WERI-Rb-1 (cell line): Measurements from ENCODE around the gene EPM2AIP1.

Experiments used
- DNase-seq: peaks from one replicate; pipeline ENCODE4 v3.0.0-alpha.2; 2020
- H3K27ac ChIP-seq: fragments of 250-450 bp; sonication (Bioruptor Pico); 2 replicates; pipeline ENCODE4 v1.5.1; 2020; ENCODE audit warnings: mild to moderate bottlenecking, moderate library complexity
- H3K27me3 ChIP-seq: fragments of 250-450 bp; sonication (Bioruptor Pico); 2 replicates; pipeline ENCODE4 v1.5.1; 2021; ENCODE audit warnings: mild to moderate bottlenecking, low read depth, moderate library complexity; ENCODE audit not compliant: insufficient read depth, severe bottlenecking
- H3K36me3 ChIP-seq: fragments of 250-450 bp; sonication (Bioruptor Pico); 2 replicates; pipeline ENCODE4 v1.5.1; 2020; ENCODE audit warnings: mild to moderate bottlenecking, moderate library complexity
- H3K4me3 ChIP-seq: 2 replicates; pipeline ENCODE4 v1.5.1; 2011; ENCODE audit warnings: low read depth, mild to moderate bottlenecking, control low read depth, low read length
- H3K9me3 ChIP-seq: fragments of 250-450 bp; sonication (Bioruptor Pico); 2 replicates; pipeline ENCODE4 v1.5.1; 2021; ENCODE audit warnings: mild to moderate bottlenecking, moderate library complexity; ENCODE audit not compliant: severe bottlenecking
- CTCF ChIP-seq: IDR thresholded peaks from 2 replicates; pipeline ENCODE4 v1.5.1; 2011; ENCODE audit warnings: low read depth, mild to moderate bottlenecking, control low read depth, inconsistent platforms, low read length

Gene EPM2AIP1

GRCh38 chr3:37032961-37033360, 40.0 kb upstream of the EPM2AIP1 start:
- Histone ChIP-seq H3K27me3 (no peaks in the 10 kb centered on the region), H3K27ac (no peak overlapping the region), H3K4me3 (no peak overlapping the region), H3K36me3 (peaks cover 31% of the 10 kb centered on the region), H3K9me3 (no peaks in the 10 kb centered on the region)
- no peak for DNase-seq
- TF ChIP-seq CTCF = no peak

- no peak for TF ChIP-seq CTCF
- Histone ChIP-seq H3K27me3 (no peaks in the 10 kb centered on the region), H3K36me3 (peaks cover 35% of the 10 kb centered on the region), H3K4me3 (no peak overlapping the region), H3K9me3 (no peaks in the 10 kb centered on the region), H3K27ac (no peak overlapping the region)
- no peak for DNase-seq
Measured at GRCh38 chr3:37031096-37031682, 38.3 kb upstream of the EPM2AIP1 start.

GRCh38 chr3:37030588-37030987, 37.7 kb upstream of the EPM2AIP1 start:
- no peak for TF ChIP-seq CTCF
- Histone ChIP-seq H3K27ac (no peak overlapping the region), H3K9me3 (no peaks in the 10 kb centered on the region), H3K27me3 (no peaks in the 10 kb centered on the region), H3K4me3 (no peak overlapping the region), H3K36me3 (peaks cover 36% of the 10 kb centered on the region)
- DNase-seq = no peak

GRCh38 chr3:37029516-37030163, 36.7 kb upstream of the EPM2AIP1 start:
- no peak for DNase-seq
- Histone ChIP-seq H3K36me3 (peaks cover 37% of the 10 kb centered on the region), H3K27ac (no peak overlapping the region)

GRCh38 chr3:37029111-37029510, 36.2 kb upstream of the EPM2AIP1 start:
- H3K36me3 ChIP-seq = peaks cover 39% of the 10 kb centered on the region

More at GRCh38 chr3:37029516-37030163, 36.7 kb upstream of the EPM2AIP1 start:
- H3K9me3 ChIP-seq = peaks cover 2% of the 10 kb centered on the region
- no peaks in the 10 kb centered on the region for H3K27me3 ChIP-seq
- no peak for TF ChIP-seq CTCF
- no peak overlapping the region for H3K4me3 ChIP-seq

More at GRCh38 chr3:37029111-37029510, 36.2 kb upstream of the EPM2AIP1 start:
- TF ChIP-seq CTCF = no peak
- H3K27ac ChIP-seq = no peak overlapping the region
- peaks cover 3% of the 10 kb centered on the region for H3K9me3 ChIP-seq
- DNase-seq = no peak
- no peaks in the 10 kb centered on the region for H3K27me3 ChIP-seq
- no peak overlapping the region for H3K4me3 ChIP-seq
